Measurements from ENCODE around the gene IQCM. TPM values are rescaled to one million over a fixed set of nuclear protein-coding genes. Genes with fewer than 3 reads are reported as not detected.
A peak's percentile ranks its signal among the peaks of the same experiment; 100 is the strongest.

Gene IQCM
- total RNA-seq, 1 donor from 2014 or later: not detected

DNA sequence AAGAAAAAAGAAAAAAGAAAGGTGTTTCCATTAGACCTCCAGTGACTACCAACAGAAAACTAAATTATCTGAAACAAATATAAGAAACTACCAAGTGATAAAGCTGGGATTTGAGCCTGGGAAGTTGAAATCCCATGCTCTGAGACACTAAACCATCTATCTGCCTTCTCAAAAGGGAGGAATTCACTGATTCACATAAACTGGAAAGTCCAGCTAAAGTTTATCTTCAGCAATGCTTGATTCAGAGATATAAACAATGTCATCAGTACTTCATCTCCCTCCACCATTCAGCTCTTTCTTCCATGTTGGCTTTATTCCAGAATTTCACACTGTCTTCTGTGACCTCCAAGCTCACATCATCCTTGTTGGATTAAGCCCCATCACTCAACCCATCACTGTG lies 96.3 kb downstream of the IQCM start:
- no peak for DNase-seq (ENCODE audit: low spot score, unreplicated experiment)
- H3K36me3 Mint-ChIP-seq (ENCODE audit: insufficient read depth): no peaks in the 10 kb centered on the region
- no peak overlapping the region for H3K27ac Mint-ChIP-seq
- H3K27me3 Mint-ChIP-seq: no peaks in the 10 kb centered on the region
- no peaks in the 10 kb centered on the region for H3K4me1 Mint-ChIP-seq (ENCODE audit: low read depth)
- TF ChIP-seq, protein P1, sequence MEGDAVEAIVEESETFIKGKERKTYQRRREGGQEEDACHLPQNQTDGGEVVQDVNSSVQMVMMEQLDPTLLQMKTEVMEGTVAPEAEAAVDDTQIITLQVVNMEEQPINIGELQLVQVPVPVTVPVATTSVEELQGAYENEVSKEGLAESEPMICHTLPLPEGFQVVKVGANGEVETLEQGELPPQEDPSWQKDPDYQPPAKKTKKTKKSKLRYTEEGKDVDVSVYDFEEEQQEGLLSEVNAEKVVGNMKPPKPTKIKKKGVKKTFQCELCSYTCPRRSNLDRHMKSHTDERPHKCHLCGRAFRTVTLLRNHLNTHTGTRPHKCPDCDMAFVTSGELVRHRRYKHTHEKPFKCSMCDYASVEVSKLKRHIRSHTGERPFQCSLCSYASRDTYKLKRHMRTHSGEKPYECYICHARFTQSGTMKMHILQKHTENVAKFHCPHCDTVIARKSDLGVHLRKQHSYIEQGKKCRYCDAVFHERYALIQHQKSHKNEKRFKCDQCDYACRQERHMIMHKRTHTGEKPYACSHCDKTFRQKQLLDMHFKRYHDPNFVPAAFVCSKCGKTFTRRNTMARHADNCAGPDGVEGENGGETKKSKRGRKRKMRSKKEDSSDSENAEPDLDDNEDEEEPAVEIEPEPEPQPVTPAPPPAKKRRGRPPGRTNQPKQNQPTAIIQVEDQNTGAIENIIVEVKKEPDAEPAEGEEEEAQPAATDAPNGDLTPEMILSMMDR (IDR thresholded peaks at IDR 0.05; ENCODE audit: unreplicated experiment): no peak
- no peak overlapping the region for H3K4me3 Mint-ChIP-seq (ENCODE audit: low read depth)
- H3K9me3 Mint-ChIP-seq (ENCODE audit: low read depth): no peaks in the 10 kb centered on the region

DNA sequence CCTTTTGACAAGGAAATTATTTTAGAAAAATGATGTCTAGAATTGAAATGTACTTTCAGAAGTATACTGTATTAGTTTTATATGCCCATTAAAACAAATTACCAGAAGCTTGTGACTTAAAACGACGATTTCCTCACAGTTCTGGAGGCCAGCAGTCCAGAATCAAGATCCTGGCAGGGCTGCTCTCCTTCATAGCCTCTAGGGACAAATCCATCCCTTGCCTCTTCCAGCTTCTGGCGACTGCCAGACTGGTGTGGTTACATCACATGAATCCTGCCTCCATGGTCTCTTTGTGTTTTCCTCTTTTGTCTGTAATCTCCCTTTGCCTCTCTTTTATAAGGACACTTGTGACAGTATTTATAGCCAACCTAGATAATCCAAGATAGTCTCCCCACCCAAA lies 97.1 kb downstream of the IQCM start:
- Mint-ChIP-seq H3K4me1 (ENCODE audit: low read depth) (no peaks in the 10 kb centered on the region), H3K9me3 (ENCODE audit: low read depth) (no peaks in the 10 kb centered on the region), H3K4me3 (ENCODE audit: low read depth) (no peak overlapping the region), H3K36me3 (ENCODE audit: insufficient read depth) (no peaks in the 10 kb centered on the region), H3K27me3 (no peaks in the 10 kb centered on the region), H3K27ac (no peak overlapping the region)
- no peak for DNase-seq (ENCODE audit: low spot score, unreplicated experiment)
- TF ChIP-seq, protein P1 (IDR thresholded peaks at IDR 0.05; ENCODE audit: unreplicated experiment): no peak

DNA sequence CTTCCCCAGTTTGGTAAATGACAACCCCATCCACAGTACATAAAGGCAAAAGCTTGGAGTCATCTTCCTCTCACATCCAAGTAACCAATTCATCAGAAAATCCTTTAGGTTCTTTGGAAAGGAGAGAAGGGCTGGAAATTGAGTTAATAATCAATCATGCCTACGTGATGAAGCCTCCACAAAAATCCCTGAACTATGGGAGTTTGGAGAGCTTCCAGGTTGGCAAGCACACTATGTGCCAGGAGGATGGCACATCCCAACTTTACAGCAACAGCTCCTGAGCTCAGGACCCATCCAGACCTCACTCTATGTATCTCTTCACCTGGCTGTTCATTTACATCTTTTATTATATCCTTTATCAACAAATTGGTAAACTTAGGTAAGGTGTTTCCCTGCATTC lies 98.9 kb downstream of the IQCM start:
- no peak overlapping the region for H3K27ac Mint-ChIP-seq
- no peaks in the 10 kb centered on the region for H3K9me3 Mint-ChIP-seq (ENCODE audit: low read depth)
- H3K4me3 Mint-ChIP-seq (ENCODE audit: low read depth): no peak overlapping the region

DNA sequence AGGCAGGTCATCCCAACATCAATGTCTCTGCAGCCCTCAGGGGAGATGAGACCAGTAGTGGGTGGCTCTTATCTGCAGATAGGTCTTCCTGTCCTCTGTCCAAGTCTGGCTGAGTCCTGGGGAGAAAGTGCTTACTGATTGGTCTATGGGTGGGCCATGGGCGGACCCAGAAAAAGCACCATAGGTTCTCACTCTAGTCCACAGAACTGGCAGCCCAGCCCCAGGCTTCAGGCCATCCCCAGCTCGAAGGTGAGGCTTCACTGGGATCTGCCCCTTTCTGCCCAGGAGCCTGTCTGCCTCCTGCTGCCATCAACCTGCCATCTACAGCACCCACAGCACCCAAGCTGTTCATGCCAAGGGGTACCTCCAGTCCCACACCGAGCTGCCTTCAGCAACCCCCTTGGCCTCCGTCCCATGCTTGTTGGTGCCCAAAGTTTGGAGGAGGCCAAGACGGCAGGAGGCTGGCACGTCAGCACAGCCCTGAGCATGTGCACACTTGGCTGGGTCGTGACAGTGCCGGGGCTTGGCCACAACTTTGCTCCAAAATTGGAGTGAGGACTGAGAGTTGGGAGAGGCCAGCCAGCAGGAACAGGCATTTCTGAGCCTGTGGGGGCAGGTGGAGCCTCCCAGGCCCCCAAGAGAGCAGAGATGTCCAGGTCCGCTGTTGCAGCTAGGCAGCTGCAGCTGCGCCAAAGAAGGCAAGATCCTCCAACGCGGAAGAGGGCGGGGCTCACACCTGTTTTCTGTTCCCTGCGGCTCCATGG lies 99.6 kb downstream of the IQCM start:
- no peaks in the 10 kb centered on the region for H3K9me3 Mint-ChIP-seq (ENCODE audit: low read depth)
- no peaks in the 10 kb centered on the region for H3K36me3 Mint-ChIP-seq (ENCODE audit: insufficient read depth)
- no peaks in the 10 kb centered on the region for H3K4me1 Mint-ChIP-seq (ENCODE audit: low read depth)
- H3K27me3 Mint-ChIP-seq: no peaks in the 10 kb centered on the region
- no peak overlapping the region for H3K4me3 Mint-ChIP-seq (ENCODE audit: low read depth)
- TF ChIP-seq, protein P1 (IDR thresholded peaks at IDR 0.05; ENCODE audit: unreplicated experiment): no peak
- DNase-seq (ENCODE audit: low spot score, unreplicated experiment): no peak
- no peak overlapping the region for H3K27ac Mint-ChIP-seq

More for the DNA sequence above, 98.9 kb downstream of the IQCM start:
- Mint-ChIP-seq H3K27me3 (no peaks in the 10 kb centered on the region), H3K36me3 (ENCODE audit: insufficient read depth) (no peaks in the 10 kb centered on the region), H3K4me1 (ENCODE audit: low read depth) (no peaks in the 10 kb centered on the region)
- no peak for DNase-seq (ENCODE audit: low spot score, unreplicated experiment)
- TF ChIP-seq, protein P1 (IDR thresholded peaks at IDR 0.05; ENCODE audit: unreplicated experiment): no peak

DNA sequence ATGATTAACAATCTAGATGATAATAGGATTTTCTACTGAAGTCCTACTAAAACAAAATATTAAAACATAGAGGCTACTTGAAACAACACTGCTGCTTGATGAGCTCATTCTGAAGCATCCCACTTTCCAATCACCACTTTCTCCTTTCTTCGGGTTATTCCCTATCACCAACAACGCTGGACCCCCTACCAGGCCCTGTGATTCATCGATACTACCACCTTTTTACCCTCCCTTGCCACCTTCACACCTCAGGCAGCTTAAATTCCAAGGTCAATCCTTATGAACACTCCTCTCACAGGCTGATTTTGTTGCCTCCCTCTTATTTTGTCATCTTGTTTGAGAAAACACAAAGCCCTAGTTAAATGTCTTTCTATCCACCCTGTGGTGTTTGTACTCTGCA lies 102.6 kb downstream of the IQCM start:
- DNase-seq (ENCODE audit: low spot score, unreplicated experiment): no peak
- Mint-ChIP-seq H3K4me1 (ENCODE audit: low read depth) (no peaks in the 10 kb centered on the region), H3K4me3 (ENCODE audit: low read depth) (no peak overlapping the region), H3K27ac (peak overlapping the region; percentile 51), H3K27me3 (no peaks in the 10 kb centered on the region), H3K9me3 (ENCODE audit: low read depth) (no peaks in the 10 kb centered on the region), H3K36me3 (ENCODE audit: insufficient read depth) (no peaks in the 10 kb centered on the region)
- TF ChIP-seq, protein P1 (IDR thresholded peaks at IDR 0.05; ENCODE audit: unreplicated experiment): no peak
